ENCODE measurements around the gene DDIT4L.

DNA sequence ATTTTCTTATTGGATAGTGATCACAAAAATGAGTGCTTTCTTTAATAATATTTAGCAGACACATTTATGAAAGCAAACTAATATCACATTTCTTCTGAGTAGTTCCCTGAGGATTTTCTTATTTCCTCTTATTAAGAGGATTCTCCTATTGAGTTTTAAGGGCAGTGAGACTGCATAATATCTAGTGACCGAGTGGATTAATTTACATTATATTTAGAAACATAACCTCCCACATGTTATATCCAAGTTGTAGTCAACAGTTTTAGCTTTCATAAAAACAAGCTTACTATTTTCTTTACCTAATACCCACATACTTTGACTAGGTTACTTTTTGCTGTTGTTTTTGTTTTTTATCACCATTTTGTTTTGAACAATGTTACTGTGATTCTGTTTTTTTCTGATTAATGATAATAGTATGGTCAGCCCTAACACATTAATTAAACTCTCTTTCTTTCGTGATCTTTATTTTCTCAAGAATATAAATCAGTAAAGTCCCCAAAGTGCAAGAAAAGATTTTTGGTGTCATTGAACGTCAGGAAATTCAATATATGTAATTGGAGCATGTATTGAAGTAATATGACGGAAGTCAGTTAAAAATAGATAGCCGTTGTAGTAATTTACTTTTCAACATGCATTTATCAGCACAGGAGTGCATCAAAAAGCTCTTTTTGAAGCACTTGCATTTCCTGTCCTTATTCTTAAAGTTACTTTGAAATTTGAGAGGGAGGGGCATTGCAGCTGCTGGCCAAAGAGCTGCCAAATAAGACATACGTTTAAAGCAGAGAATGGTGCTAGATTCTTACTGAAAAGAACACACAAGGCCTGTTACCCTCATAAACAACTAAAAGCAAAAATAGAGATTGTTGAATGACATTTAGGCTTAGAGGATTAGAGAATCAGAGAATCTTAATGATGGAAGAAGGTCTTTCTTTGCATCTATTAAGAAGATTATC is 25.2 kb downstream of the DDIT4L start:
- TF ChIP-seq, protein P1, sequence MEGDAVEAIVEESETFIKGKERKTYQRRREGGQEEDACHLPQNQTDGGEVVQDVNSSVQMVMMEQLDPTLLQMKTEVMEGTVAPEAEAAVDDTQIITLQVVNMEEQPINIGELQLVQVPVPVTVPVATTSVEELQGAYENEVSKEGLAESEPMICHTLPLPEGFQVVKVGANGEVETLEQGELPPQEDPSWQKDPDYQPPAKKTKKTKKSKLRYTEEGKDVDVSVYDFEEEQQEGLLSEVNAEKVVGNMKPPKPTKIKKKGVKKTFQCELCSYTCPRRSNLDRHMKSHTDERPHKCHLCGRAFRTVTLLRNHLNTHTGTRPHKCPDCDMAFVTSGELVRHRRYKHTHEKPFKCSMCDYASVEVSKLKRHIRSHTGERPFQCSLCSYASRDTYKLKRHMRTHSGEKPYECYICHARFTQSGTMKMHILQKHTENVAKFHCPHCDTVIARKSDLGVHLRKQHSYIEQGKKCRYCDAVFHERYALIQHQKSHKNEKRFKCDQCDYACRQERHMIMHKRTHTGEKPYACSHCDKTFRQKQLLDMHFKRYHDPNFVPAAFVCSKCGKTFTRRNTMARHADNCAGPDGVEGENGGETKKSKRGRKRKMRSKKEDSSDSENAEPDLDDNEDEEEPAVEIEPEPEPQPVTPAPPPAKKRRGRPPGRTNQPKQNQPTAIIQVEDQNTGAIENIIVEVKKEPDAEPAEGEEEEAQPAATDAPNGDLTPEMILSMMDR (IDR thresholded peaks at IDR 0.05): no peak
- TF ChIP-seq EZH2 (IDR thresholded peaks at IDR 0.05; ENCODE audit: borderline replicate concordance, insufficient read depth, low read depth, low read length, poor library complexity, severe bottlenecking): no peak

Measured in B cell (primary cell).